Neural cell (in vitro differentiated cells): Measurements from ENCODE around the gene KCNIP4. TPM values are rescaled to one million over a fixed set of nuclear protein-coding genes. Genes with fewer than 3 reads are reported as not detected.

Source experiments
- H2AFZ ChIP-seq: fragments of 200-600, 300-800 bp; sonication (generic), shearing (Covaris generic); 2 replicates; pipeline ENCODE4 v1.6.0; 2014; ENCODE audit warnings: low read depth, mild to moderate bottlenecking, antibody characterized with exemption, low read length, moderate library complexity
- H3F3A ChIP-seq: fragments of 200-600 bp; shearing (Covaris generic); 2 replicates; pipeline ENCODE4 v1.6.1; 2016; ENCODE audit warnings: mild to moderate bottlenecking, moderate library complexity, mixed read lengths, antibody characterized with exemption, low read length; ENCODE audit not compliant: insufficient read depth, poor library complexity, severe bottlenecking
- H3K27ac ChIP-seq: fragments of 200-600, 300-800 bp; sonication (generic), shearing (Covaris generic); 2 replicates; pipeline ENCODE4 v1.5.1; 2014; ENCODE audit warnings: mild to moderate bottlenecking, low read length, moderate library complexity
- H3K27me3 ChIP-seq: fragments of 300-800, 200-600 bp; sonication (generic), shearing (Covaris generic); 2 replicates; pipeline ENCODE4 v1.6.0; 2014; ENCODE audit warnings: mild to moderate bottlenecking, low read depth, low read length, moderate library complexity; ENCODE audit not compliant: insufficient read depth
- H3K36me3 ChIP-seq: fragments of 300-800, 200-600 bp; sonication (generic), shearing (Covaris generic); 2 replicates; pipeline ENCODE4 v1.5.1; 2014; ENCODE audit warnings: mild to moderate bottlenecking, antibody characterized with exemption, low read length, moderate library complexity; ENCODE audit not compliant: insufficient read depth
- H3K4me2 ChIP-seq: fragments of 300-800, 200-600 bp; sonication (generic), shearing (Covaris generic); 2 replicates; pipeline ENCODE4 v1.6.0; 2014; ENCODE audit warnings: mild to moderate bottlenecking, low read length
- H3K4me3 ChIP-seq: fragments of 300-800, 200-600 bp; sonication (generic), shearing (Covaris generic); 2 replicates; pipeline ENCODE4 v1.5.1; 2014; ENCODE audit warnings: mild to moderate bottlenecking, low read length, moderate library complexity
- H3K79me2 ChIP-seq: fragments of 200-600 bp; shearing (Covaris generic); replicated peaks from 2 replicates; pipeline ENCODE4 v1.6.0; 2014; ENCODE audit warnings: mild to moderate bottlenecking, low read length, moderate library complexity; ENCODE audit not compliant: insufficient read depth
- H3K9ac ChIP-seq: fragments of 300-800, 200-600 bp; sonication (generic), shearing (Covaris generic); 2 replicates; pipeline ENCODE4 v1.6.1; 2016; ENCODE audit warnings: mild to moderate bottlenecking, low read length, mixed read lengths
- H3K9me2 ChIP-seq: fragments of 200-600 bp; shearing (Covaris generic); 2 replicates; pipeline ENCODE4 v1.6.1; 2016; ENCODE audit warnings: mild to moderate bottlenecking, low read length, mixed read lengths; ENCODE audit not compliant: insufficient read depth
- H3K9me3 ChIP-seq: fragments of 200-600, 300-800 bp; sonication (generic), shearing (Covaris generic); 2 replicates; pipeline ENCODE4 v1.6.1; 2016; ENCODE audit warnings: mild to moderate bottlenecking, mixed run types, low read length, moderate library complexity, mixed read lengths
- H4K20me1 ChIP-seq: fragments of 200-600 bp; shearing (Covaris generic); 2 replicates; pipeline ENCODE4 v1.6.1; 2016; ENCODE audit warnings: mild to moderate bottlenecking, mixed run types; ENCODE audit not compliant: insufficient read depth
- EP300 ChIP-seq: fragments of 450-650 bp; conservative IDR thresholded peaks from 2 replicates; pipeline ENCODE4 v1.6.1; 2014; ENCODE audit warnings: antibody characterized with exemption, mild to moderate bottlenecking, moderate library complexity; ENCODE audit not compliant: poor library complexity, severe bottlenecking
- EZH2 ChIP-seq: fragments of 200-600, 300-800 bp; shearing (Covaris generic), sonication (generic); IDR thresholded peaks from 2 replicates; pipeline ENCODE4 v1.6.1; 2014; ENCODE audit warnings: antibody characterized with exemption, low read length, borderline replicate concordance, mild to moderate bottlenecking; ENCODE audit not compliant: insufficient read depth, poor library complexity, severe bottlenecking
- MXI1 ChIP-seq: fragments of 450-650 bp; conservative IDR thresholded peaks from 2 replicates; pipeline ENCODE4 v1.6.1; 2014; ENCODE audit warnings: antibody characterized with exemption, mild to moderate bottlenecking; ENCODE audit not compliant: poor library complexity, severe bottlenecking
- POLR2AphosphoS5 ChIP-seq: IDR thresholded peaks from 2 replicates; pipeline ENCODE4 v1.6.1; 2012
- RAD21 ChIP-seq: fragments of 450-650 bp; conservative IDR thresholded peaks from 2 replicates; pipeline ENCODE4 v1.6.1; 2014; ENCODE audit warnings: antibody characterized with exemption, mild to moderate bottlenecking, moderate library complexity
- SMC3 ChIP-seq: fragments of 450-650 bp; conservative IDR thresholded peaks from 2 replicates; pipeline ENCODE4 v1.6.1; 2014; ENCODE audit warnings: antibody characterized with exemption, mild to moderate bottlenecking, moderate library complexity; ENCODE audit not compliant: poor library complexity
- TAF1 ChIP-seq: IDR thresholded peaks from 2 replicates; pipeline ENCODE4 v1.6.1; 2012; ENCODE audit warnings: low read depth
- polyA plus RNA-seq: library from polyadenylated mRNA; depleted of rRNA; stranded (reverse); fragments of >200 nt; gene quantifications from 2 replicates; pipeline ENCODE4 v1.2.3, GENCODE V29; 2014
- TF ChIP-seq, protein P1 (sequence below): IDR thresholded peaks from 2 replicates; pipeline ENCODE4 v1.6.1; 2012; ENCODE audit warnings: borderline replicate concordance
- TF ChIP-seq, protein P2 (sequence below): fragments of 450-650 bp; IDR thresholded peaks from 2 replicates; pipeline ENCODE4 v1.5.1; 2014; ENCODE audit warnings: antibody characterized with exemption, mild to moderate bottlenecking, moderate library complexity; ENCODE audit not compliant: poor library complexity, severe bottlenecking

The KCNIP4 gene
- polyA plus RNA-seq, 1 donor from 2014 or later = 22.8 TPM

DNA sequence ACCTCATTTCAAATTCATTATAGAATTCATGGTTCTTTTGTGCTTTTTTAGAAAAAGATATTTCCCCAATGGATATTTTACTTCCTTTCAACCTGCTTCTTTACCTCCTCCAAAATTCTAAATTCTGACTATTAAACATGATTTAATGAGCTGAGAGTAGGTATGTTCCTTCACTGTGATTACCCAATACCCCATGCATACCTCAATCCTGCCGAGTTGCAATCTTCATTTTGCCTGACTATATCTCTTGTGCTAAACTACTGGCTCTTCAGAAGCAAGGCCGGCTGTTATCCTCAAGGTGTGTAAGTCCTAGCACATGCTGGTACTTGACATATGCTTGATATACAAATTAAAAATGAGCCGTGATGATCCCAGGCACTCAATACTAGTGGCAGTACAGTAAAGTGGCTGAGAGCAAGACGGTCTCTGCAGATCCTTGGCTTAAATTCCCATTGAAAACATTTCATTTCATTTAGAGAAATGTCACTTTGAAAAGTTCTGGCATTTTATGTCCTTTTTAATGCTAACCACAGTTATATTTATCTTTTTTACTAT is 320.4 kb downstream of the KCNIP4 start:
- H3K27ac ChIP-seq = no peak overlapping the region
- no peaks in the 10 kb centered on the region for H3K9me2 ChIP-seq
- no peaks in the 10 kb centered on the region for H3K36me3 ChIP-seq
- H3K9me3 ChIP-seq = no peaks in the 10 kb centered on the region
- TF ChIP-seq, protein P1, sequence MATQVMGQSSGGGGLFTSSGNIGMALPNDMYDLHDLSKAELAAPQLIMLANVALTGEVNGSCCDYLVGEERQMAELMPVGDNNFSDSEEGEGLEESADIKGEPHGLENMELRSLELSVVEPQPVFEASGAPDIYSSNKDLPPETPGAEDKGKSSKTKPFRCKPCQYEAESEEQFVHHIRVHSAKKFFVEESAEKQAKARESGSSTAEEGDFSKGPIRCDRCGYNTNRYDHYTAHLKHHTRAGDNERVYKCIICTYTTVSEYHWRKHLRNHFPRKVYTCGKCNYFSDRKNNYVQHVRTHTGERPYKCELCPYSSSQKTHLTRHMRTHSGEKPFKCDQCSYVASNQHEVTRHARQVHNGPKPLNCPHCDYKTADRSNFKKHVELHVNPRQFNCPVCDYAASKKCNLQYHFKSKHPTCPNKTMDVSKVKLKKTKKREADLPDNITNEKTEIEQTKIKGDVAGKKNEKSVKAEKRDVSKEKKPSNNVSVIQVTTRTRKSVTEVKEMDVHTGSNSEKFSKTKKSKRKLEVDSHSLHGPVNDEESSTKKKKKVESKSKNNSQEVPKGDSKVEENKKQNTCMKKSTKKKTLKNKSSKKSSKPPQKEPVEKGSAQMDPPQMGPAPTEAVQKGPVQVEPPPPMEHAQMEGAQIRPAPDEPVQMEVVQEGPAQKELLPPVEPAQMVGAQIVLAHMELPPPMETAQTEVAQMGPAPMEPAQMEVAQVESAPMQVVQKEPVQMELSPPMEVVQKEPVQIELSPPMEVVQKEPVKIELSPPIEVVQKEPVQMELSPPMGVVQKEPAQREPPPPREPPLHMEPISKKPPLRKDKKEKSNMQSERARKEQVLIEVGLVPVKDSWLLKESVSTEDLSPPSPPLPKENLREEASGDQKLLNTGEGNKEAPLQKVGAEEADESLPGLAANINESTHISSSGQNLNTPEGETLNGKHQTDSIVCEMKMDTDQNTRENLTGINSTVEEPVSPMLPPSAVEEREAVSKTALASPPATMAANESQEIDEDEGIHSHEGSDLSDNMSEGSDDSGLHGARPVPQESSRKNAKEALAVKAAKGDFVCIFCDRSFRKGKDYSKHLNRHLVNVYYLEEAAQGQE = no peak
- no peak for TF ChIP-seq TAF1
- TF ChIP-seq MXI1 = no peak
- TF ChIP-seq EZH2 = no peak
- no peak for TF ChIP-seq POLR2AphosphoS5
- no peak for TF ChIP-seq EP300
- no peak for TF ChIP-seq RAD21
- TF ChIP-seq SMC3 = no peak
- TF ChIP-seq, protein P2, sequence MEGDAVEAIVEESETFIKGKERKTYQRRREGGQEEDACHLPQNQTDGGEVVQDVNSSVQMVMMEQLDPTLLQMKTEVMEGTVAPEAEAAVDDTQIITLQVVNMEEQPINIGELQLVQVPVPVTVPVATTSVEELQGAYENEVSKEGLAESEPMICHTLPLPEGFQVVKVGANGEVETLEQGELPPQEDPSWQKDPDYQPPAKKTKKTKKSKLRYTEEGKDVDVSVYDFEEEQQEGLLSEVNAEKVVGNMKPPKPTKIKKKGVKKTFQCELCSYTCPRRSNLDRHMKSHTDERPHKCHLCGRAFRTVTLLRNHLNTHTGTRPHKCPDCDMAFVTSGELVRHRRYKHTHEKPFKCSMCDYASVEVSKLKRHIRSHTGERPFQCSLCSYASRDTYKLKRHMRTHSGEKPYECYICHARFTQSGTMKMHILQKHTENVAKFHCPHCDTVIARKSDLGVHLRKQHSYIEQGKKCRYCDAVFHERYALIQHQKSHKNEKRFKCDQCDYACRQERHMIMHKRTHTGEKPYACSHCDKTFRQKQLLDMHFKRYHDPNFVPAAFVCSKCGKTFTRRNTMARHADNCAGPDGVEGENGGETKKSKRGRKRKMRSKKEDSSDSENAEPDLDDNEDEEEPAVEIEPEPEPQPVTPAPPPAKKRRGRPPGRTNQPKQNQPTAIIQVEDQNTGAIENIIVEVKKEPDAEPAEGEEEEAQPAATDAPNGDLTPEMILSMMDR = no peak
- H3K4me3 ChIP-seq = no peak overlapping the region
- no peak overlapping the region for H3K4me2 ChIP-seq
- H3F3A ChIP-seq = no peaks in the 10 kb centered on the region
- H3K9ac ChIP-seq = no peak overlapping the region
- no peaks in the 10 kb centered on the region for H3K79me2 ChIP-seq
- H3K27me3 ChIP-seq = no peaks in the 10 kb centered on the region
- no peaks in the 10 kb centered on the region for H4K20me1 ChIP-seq
- H2AFZ ChIP-seq = no peak overlapping the region

DNA sequence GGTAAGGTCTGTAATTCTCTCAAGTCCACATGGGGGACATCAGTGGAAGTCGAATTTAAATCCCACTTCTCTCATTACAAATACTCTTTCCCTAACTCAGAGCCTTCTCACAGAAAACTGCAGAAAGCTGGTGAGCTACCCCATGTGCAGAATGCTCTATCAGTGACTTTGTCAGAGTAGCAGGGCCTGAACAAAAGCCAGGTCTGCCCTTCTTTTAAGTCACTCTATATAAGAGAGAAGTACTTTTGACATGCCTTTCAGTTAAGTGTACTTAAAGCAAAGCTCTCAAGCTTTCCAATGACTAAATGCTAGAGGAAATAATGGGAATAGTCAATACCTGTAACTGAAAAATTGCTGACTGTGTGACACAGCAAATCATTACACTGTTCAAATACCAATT is 323.1 kb downstream of the KCNIP4 start:
- Histone ChIP-seq H3K9me3 (no peaks in the 10 kb centered on the region), H3K4me2 (no peak overlapping the region), H3K27ac (no peak overlapping the region), H3F3A (no peaks in the 10 kb centered on the region), H3K27me3 (no peaks in the 10 kb centered on the region), H2AFZ (no peak overlapping the region), H3K4me3 (no peak overlapping the region), H4K20me1 (no peaks in the 10 kb centered on the region), H3K79me2 (no peaks in the 10 kb centered on the region), H3K36me3 (no peaks in the 10 kb centered on the region), H3K9me2 (no peaks in the 10 kb centered on the region), H3K9ac (no peak overlapping the region)
- peak; percentile 30 for TF ChIP-seq POLR2AphosphoS5
- TF ChIP-seq, protein P2 = no peak
